GM18867 (cell line): ENCODE measurements around the gene PIP4K2C.
"Not testable (repeated sequence)": the region's sequence is repeated elsewhere in the genome, so short reads cannot be mapped to it uniquely, and the experiment has no call there.

Source experiments
- ATAC-seq: cut with Tn5 transposase; IDR thresholded peaks from one replicate; pipeline ENCODE4 v1.9.1; 2021; ENCODE audit warnings: mild to moderate bottlenecking, moderate library complexity; ENCODE audit not compliant: unreplicated experiment

The PIP4K2C gene

GRCh38 chr12:57609101-57609780 is 18.2 kb downstream of the PIP4K2C start:
- no peak for ATAC-seq

- ATAC-seq, result no peak
Observed at GRCh38 chr12:57609781-57610553, 19.0 kb downstream of the PIP4K2C start.

- ATAC-seq, result no peak
Observed at GRCh38 chr12:57610554-57611107, 19.6 kb downstream of the PIP4K2C start.

GRCh38 chr12:57611108-57611826 is 20.3 kb downstream of the PIP4K2C start, which contains the start of gene ARHGEF25:
Gene ARHGEF25, plus strand, starts transcription at chr12:57611435. Its CDS starts 460 bp downstream, at chr12:57611895.
- peak; percentile 50 for ATAC-seq

GRCh38 chr12:57611827-57612710 is 21.1 kb downstream of the PIP4K2C start:
- ATAC-seq, result no peak

GRCh38 chr12:57612711-57613426 is 21.9 kb downstream of the PIP4K2C start:
- ATAC-seq, result no peak

GRCh38 chr12:57613427-57614109 is 22.6 kb downstream of the PIP4K2C start:
- ATAC-seq, result no peak

- ATAC-seq, result peak; percentile 66
Observed at GRCh38 chr12:57614178-57614947, 23.4 kb downstream of the PIP4K2C start.

- no peak for ATAC-seq
Observed at GRCh38 chr12:57614948-57615500, 24.0 kb downstream of the PIP4K2C start.

GRCh38 chr12:57615637-57616036 is 24.6 kb downstream of the PIP4K2C start:
- ATAC-seq, result no peak

- no peak for ATAC-seq
Observed at GRCh38 chr12:57616383-57617101, 25.6 kb downstream of the PIP4K2C start.

- no peak for ATAC-seq
Observed at GRCh38 chr12:57617942-57618341, 26.9 kb downstream of the PIP4K2C start.

- ATAC-seq, result not testable (repeated sequence)
Observed at GRCh38 chr12:57618431-57618830, 27.4 kb downstream of the PIP4K2C start.

GRCh38 chr12:57618966-57619433 is 28.0 kb downstream of the PIP4K2C start:
- ATAC-seq, result no peak

GRCh38 chr12:57619434-57620244 is 28.6 kb downstream of the PIP4K2C start:
- ATAC-seq, result no peak

- ATAC-seq, result no peak
Observed at GRCh38 chr12:57620245-57620935, 29.4 kb downstream of the PIP4K2C start.
